ENCODE results near the gene ACTR1A.

DNA sequence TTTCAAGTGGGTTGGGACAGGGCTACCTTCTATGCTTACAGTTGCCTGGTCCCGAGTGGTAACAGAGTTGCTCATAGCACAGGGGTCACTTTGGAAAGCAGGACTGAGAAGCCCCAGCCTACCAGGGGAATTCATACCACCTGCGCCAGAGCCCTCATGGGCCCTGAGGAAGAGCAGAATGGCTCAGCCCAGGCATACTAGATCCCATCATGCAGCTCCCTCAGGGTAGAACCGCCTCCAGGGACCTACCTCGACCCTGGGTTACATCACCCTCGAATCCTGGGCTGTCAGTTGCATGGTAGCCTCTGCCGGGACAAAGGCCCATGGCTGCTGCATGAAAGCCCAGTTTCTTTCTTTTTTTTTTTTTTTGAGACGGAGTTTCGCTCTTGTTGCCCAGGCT is 73.0 kb downstream of the ACTR1A start:
- TF ChIP-seq TCF7L2 (IDR thresholded peaks at IDR 0.05; ENCODE audit: low read depth, low read length) = no peak
- TF ChIP-seq, protein P1, sequence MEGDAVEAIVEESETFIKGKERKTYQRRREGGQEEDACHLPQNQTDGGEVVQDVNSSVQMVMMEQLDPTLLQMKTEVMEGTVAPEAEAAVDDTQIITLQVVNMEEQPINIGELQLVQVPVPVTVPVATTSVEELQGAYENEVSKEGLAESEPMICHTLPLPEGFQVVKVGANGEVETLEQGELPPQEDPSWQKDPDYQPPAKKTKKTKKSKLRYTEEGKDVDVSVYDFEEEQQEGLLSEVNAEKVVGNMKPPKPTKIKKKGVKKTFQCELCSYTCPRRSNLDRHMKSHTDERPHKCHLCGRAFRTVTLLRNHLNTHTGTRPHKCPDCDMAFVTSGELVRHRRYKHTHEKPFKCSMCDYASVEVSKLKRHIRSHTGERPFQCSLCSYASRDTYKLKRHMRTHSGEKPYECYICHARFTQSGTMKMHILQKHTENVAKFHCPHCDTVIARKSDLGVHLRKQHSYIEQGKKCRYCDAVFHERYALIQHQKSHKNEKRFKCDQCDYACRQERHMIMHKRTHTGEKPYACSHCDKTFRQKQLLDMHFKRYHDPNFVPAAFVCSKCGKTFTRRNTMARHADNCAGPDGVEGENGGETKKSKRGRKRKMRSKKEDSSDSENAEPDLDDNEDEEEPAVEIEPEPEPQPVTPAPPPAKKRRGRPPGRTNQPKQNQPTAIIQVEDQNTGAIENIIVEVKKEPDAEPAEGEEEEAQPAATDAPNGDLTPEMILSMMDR (IDR thresholded peaks at IDR 0.05) = no peak
- TF ChIP-seq, protein P2, sequence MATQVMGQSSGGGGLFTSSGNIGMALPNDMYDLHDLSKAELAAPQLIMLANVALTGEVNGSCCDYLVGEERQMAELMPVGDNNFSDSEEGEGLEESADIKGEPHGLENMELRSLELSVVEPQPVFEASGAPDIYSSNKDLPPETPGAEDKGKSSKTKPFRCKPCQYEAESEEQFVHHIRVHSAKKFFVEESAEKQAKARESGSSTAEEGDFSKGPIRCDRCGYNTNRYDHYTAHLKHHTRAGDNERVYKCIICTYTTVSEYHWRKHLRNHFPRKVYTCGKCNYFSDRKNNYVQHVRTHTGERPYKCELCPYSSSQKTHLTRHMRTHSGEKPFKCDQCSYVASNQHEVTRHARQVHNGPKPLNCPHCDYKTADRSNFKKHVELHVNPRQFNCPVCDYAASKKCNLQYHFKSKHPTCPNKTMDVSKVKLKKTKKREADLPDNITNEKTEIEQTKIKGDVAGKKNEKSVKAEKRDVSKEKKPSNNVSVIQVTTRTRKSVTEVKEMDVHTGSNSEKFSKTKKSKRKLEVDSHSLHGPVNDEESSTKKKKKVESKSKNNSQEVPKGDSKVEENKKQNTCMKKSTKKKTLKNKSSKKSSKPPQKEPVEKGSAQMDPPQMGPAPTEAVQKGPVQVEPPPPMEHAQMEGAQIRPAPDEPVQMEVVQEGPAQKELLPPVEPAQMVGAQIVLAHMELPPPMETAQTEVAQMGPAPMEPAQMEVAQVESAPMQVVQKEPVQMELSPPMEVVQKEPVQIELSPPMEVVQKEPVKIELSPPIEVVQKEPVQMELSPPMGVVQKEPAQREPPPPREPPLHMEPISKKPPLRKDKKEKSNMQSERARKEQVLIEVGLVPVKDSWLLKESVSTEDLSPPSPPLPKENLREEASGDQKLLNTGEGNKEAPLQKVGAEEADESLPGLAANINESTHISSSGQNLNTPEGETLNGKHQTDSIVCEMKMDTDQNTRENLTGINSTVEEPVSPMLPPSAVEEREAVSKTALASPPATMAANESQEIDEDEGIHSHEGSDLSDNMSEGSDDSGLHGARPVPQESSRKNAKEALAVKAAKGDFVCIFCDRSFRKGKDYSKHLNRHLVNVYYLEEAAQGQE (IDR thresholded peaks at IDR 0.05; ENCODE audit: insufficient read depth in 1 of 2, low read depth in 2 of 2, low read length in 1 of 2) = no peak
- TF ChIP-seq SIN3A (IDR thresholded peaks at IDR 0.05; ENCODE audit: borderline replicate concordance, insufficient read depth, low read depth, low read length) = no peak

Data from Panc1 (cell line).